Fibroblast of the aortic adventitia (primary cell): ENCODE data around the gene GYG1. TPM values are rescaled to one million over a fixed set of nuclear protein-coding genes. Genes with fewer than 3 reads are reported as not detected.

Experiments used
- DNase-seq: peaks from one replicate; pipeline ENCODE4 v3.0.0-alpha.2; 2010; ENCODE audit warnings: low read depth
- H3K4me3 ChIP-seq: 2 replicates; pipeline ENCODE4 v1.5.1; 2011; ENCODE audit warnings: low read depth, mild to moderate bottlenecking, control low read depth, low read length, moderate library complexity
- total RNA-seq: library from RNA; depleted of rRNA; stranded (reverse); fragments of >200 nt; gene quantifications from 2 replicates; pipeline ENCODE4 v1.2.3, GENCODE V29; 2012; ENCODE audit warnings: low replicate concordance
- TF ChIP-seq, protein P1 (sequence below): IDR thresholded peaks from 2 replicates; pipeline ENCODE4 v1.5.1; 2011; ENCODE audit warnings: mild to moderate bottlenecking, low read length, control low read depth, inconsistent platforms; ENCODE audit not compliant: insufficient read depth

Gene GYG1
- total RNA-seq, 1 donor = 53.4 TPM

DNA sequence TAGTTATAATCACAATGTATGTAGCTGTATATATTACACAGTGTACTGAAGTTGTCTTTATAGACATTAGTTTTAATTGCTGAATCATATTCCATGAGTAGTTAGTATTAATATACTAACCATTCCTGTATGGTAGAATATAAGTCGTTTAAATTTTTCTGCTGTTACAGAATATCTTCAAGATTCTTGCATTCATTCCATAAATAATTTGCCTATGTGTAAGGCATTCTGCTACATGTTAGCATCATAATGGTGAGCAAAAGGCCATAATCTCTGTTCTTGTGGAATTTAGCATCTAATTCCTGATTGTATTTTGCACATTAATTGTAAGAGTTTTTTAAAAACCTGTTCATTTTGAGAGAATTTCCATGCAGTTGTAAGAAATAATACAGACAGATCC, 14.1 kb downstream of the GYG1 start:
- DNase-seq = peak; percentile 43
- H3K4me3 ChIP-seq = no peak overlapping the region
- TF ChIP-seq, protein P1, sequence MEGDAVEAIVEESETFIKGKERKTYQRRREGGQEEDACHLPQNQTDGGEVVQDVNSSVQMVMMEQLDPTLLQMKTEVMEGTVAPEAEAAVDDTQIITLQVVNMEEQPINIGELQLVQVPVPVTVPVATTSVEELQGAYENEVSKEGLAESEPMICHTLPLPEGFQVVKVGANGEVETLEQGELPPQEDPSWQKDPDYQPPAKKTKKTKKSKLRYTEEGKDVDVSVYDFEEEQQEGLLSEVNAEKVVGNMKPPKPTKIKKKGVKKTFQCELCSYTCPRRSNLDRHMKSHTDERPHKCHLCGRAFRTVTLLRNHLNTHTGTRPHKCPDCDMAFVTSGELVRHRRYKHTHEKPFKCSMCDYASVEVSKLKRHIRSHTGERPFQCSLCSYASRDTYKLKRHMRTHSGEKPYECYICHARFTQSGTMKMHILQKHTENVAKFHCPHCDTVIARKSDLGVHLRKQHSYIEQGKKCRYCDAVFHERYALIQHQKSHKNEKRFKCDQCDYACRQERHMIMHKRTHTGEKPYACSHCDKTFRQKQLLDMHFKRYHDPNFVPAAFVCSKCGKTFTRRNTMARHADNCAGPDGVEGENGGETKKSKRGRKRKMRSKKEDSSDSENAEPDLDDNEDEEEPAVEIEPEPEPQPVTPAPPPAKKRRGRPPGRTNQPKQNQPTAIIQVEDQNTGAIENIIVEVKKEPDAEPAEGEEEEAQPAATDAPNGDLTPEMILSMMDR = no peak

DNA sequence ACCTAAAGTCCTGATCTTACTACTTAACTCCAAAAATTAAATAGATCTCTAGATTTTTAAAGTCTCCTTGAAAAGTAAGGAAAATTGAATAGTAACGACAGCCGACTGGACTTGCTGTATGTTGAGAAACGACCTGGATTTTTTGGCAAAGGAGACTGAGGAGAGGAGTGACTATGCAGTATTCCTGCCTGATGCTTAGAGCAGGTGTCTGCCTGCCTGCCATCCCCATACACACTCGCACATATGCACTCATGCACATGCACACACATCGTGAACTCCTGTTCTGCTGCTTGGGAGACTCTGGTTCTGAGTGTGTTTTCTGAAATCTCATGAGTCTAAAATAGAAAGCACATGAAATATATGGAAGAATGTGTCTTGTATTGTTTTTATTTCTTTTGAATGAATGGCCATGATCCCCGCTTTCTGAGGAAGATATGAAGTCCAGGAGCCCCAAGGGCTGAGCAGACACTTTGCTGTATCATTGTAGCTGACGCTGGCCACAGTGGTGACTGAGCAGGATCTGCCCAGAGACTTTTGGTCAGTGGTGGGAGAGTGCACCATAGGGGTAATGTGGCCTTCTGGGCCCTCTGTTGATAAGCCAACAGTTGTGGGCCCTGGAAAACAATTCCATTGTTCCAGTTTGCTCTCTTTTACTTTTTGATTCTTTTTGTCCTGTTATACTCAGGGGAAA, 16.4 kb downstream of the GYG1 start:
- H3K4me3 ChIP-seq = no peak overlapping the region
- TF ChIP-seq, protein P1 = no peak
- no peak for DNase-seq

DNA sequence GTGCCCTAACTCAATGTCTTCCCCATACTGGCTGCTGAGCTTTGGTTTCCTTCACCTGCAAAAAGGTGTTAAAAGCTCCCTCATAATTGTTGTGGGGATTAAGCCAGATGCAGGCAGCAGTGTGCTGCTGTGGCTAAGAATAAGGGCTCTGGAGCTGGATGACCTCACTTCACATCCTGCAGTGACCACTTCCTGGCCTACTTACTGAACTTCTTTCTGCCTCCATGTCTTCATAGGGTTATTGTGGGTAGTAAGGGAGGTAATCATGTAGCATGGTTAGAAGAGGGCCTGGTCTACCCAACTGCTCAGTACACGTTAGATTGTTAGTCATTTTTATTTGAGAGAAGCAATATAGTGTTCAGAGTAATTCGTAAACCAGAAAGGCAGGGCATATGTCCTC, 18.4 kb downstream of the GYG1 start:
- TF ChIP-seq, protein P1 = no peak
- H3K4me3 ChIP-seq = no peak overlapping the region
- no peak for DNase-seq

DNA sequence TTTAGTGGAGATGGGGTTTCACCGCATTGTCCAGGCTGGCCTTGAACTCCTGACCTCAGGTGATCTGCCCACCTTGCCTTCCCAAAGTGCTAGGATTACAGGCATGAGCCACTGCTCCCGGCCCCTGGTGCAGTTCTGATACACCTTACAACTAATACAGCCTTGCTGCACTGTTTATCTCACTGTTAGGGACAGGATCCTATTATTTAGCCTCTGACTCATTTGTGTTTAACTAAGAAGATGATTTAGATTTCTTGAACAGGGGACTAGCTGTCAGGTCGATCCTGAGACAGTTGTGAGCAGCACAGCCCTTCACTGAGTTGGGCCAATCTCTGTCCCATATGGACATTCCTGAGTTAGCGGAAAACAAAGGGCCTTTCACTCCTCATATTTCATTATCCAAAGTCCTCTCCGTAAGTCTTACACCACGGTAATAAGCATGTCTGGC, 19.2 kb downstream of the GYG1 start:
- no peak overlapping the region for H3K4me3 ChIP-seq
- DNase-seq = peak; percentile 30
- TF ChIP-seq, protein P1 = no peak

DNA sequence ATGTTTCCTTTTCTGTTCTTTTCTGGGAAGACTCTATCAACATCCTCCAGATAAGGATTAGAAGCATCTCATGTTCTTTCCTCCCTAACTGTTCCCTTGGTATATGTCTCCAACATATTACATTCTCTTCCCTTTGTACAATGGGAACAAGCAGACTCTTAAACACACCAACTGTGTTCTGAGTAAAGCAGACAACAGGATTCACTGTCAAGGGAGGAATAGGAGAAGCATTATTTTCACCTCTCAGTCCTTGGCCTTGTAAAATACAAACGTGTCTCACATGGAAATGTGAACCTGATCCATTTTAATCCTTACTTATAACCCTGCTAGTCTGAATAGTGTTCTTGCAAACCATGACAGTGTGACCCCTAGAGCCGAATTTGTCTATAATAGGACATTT, 19.6 kb downstream of the GYG1 start:
- TF ChIP-seq, protein P1 = no peak
- H3K4me3 ChIP-seq = no peak overlapping the region
- no peak for DNase-seq

DNA sequence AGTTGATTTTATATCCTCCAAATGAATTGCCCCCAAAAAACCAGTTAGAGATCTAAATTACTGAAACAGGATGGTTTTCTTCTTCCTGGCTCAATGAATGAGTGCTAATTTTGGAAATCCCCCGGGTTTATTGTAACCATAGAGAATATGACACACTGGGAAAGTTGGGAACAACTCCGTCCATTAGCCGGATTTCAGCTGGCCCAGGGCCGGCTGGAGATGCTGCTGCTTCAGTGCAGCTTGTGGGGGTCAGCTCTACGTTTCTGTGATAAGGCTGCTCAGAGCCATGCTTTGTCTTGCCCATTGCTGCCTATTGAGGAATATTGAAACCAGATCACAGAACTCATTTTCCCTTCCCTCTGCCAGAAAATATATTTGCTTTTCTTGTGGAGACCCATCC, 20.3 kb downstream of the GYG1 start:
- no peak overlapping the region for H3K4me3 ChIP-seq
- TF ChIP-seq, protein P1 = no peak
- DNase-seq = peak; percentile 65

DNA sequence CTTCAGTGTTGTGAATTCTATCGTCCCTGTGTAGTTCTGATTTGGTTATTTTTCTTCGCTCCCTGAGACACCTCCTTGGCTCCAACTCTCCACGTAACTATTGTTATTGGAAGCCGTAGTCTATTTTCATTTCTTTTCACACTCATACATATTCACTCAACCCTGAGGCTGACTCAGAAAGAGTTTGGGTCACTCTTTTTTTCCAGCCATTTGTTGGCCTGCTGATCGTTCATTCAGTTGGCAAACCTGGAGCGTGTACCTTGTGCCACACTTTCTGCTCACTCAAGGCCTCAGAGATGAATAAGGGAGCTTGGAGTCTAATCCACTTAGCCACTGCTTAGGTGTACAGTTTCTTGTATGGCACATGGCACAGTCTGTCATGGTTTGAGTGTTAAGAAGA, 22.4 kb downstream of the GYG1 start:
- peak; percentile 66 for DNase-seq
- TF ChIP-seq, protein P1 = no peak
- no peak overlapping the region for H3K4me3 ChIP-seq
